ENCODE measurements around the gene CEP85L.

The CEP85L gene

GRCh38 chr6:118667988-118668387, 16.6 kb upstream of the CEP85L start:
- no peaks in the 10 kb centered on the region for H3K9me3 Mint-ChIP-seq
- H3K4me3 Mint-ChIP-seq = no peak overlapping the region
- no peak for DNase-seq
- peaks cover 7% of the 10 kb centered on the region for H3K27me3 Mint-ChIP-seq (ENCODE audit: low read depth, poor library complexity)
- no peak overlapping the region for H3K27ac Mint-ChIP-seq
- TF ChIP-seq CTCF (IDR thresholded peaks at IDR 0.05) = no peak
- H3K4me1 Mint-ChIP-seq = peaks cover 29% of the 10 kb centered on the region
- H3K36me3 Mint-ChIP-seq (ENCODE audit: low read depth) = no peaks in the 10 kb centered on the region

- no peaks in the 10 kb centered on the region for H3K36me3 Mint-ChIP-seq (ENCODE audit: low read depth)
- peaks cover 4% of the 10 kb centered on the region for H3K27me3 Mint-ChIP-seq (ENCODE audit: low read depth, poor library complexity)
These were observed 13.6 kb upstream of the CEP85L start for GRCh38 chr6:118665011-118665410.

GRCh38 chr6:118663993-118664985, 12.9 kb upstream of the CEP85L start:
- peaks cover 15% of the 10 kb centered on the region for H3K4me1 Mint-ChIP-seq
- no peak for DNase-seq

More at GRCh38 chr6:118665011-118665410, 13.6 kb upstream of the CEP85L start:
- no peak for TF ChIP-seq CTCF (IDR thresholded peaks at IDR 0.05)
- H3K4me1 Mint-ChIP-seq = peaks cover 22% of the 10 kb centered on the region
- H3K9me3 Mint-ChIP-seq = no peaks in the 10 kb centered on the region
- peak overlapping the region; percentile 85 for H3K27ac Mint-ChIP-seq
- H3K4me3 Mint-ChIP-seq = no peak overlapping the region
- DNase-seq = no peak

GRCh38 chr6:118661831-118662230, 10.4 kb upstream of the CEP85L start:
- no peaks in the 10 kb centered on the region for H3K9me3 Mint-ChIP-seq
- DNase-seq = no peak
- H3K4me1 Mint-ChIP-seq = no peaks in the 10 kb centered on the region
- H3K27ac Mint-ChIP-seq = no peak overlapping the region
- no peak overlapping the region for H3K4me3 Mint-ChIP-seq
- no peaks in the 10 kb centered on the region for H3K36me3 Mint-ChIP-seq (ENCODE audit: low read depth)
- no peaks in the 10 kb centered on the region for H3K27me3 Mint-ChIP-seq (ENCODE audit: low read depth, poor library complexity)
- no peak for TF ChIP-seq CTCF (IDR thresholded peaks at IDR 0.05)

More at GRCh38 chr6:118663993-118664985, 12.9 kb upstream of the CEP85L start:
- H3K36me3 Mint-ChIP-seq (ENCODE audit: low read depth) = no peaks in the 10 kb centered on the region
- peaks cover 4% of the 10 kb centered on the region for H3K27me3 Mint-ChIP-seq (ENCODE audit: low read depth, poor library complexity)
- no peak overlapping the region for H3K4me3 Mint-ChIP-seq
- H3K9me3 Mint-ChIP-seq = no peaks in the 10 kb centered on the region
- no peak for TF ChIP-seq CTCF (IDR thresholded peaks at IDR 0.05)
- peak overlapping the region; percentile 85 for H3K27ac Mint-ChIP-seq

GRCh38 chr6:118660218-118660569, 8.8 kb upstream of the CEP85L start:
- TF ChIP-seq CTCF (IDR thresholded peaks at IDR 0.05) = no peak
- no peaks in the 10 kb centered on the region for H3K9me3 Mint-ChIP-seq
- no peak overlapping the region for H3K4me3 Mint-ChIP-seq
- no peak for DNase-seq
- H3K27ac Mint-ChIP-seq = no peak overlapping the region
- no peaks in the 10 kb centered on the region for H3K36me3 Mint-ChIP-seq (ENCODE audit: low read depth)
- H3K4me1 Mint-ChIP-seq = no peaks in the 10 kb centered on the region
- no peaks in the 10 kb centered on the region for H3K27me3 Mint-ChIP-seq (ENCODE audit: low read depth, poor library complexity)

All from nephron progenitor cell (in vitro differentiated cells).